Endothelial cell of umbilical vein (primary cell): ENCODE results near the gene SH3BP2. TPM values are rescaled to one million over a fixed set of nuclear protein-coding genes. Genes with fewer than 3 reads are reported as not detected.

Source experiments
- BruUV-seq: library from RNA; stranded (reverse); fragments of 400-500 nt; replicated peaks from 2 replicates; lab custom pipeline; 2021; lab: Mats Ljungman, UMichigan
- CTCF ChIA-PET: fragments of 300-600, 350-600 bp; sonication (Branson Sonifier 250); formaldehyde crosslinking; loops from one replicate; lab custom pipeline; 2021; ENCODE audit warnings: antibody characterized with exemption, inconsistent platforms; lab: Charles Lee
- POLR2A ChIA-PET: fragments of 300-600, 350-600 bp; sonication (Branson Sonifier 250); formaldehyde crosslinking; loops from one replicate; lab custom pipeline; 2021; ENCODE audit warnings: antibody characterized with exemption, inconsistent platforms; lab: Charles Lee
- DNase-seq: peaks from one replicate; pipeline ENCODE4 v3.0.0-alpha.2; 2011; ENCODE audit warnings: low read depth, low spot score
- FAIRE-seq: peaks from 2 replicates; lab custom pipeline; 2011; peaks lifted over from hg19 to GRCh38; lab: Jason Lieb, UNC
- H2AFZ ChIP-seq: 2 replicates; pipeline ENCODE4 v1.6.0; 2012; ENCODE audit warnings: low read depth, low read length, control low read depth, inconsistent platforms
- H3K27ac ChIP-seq: 2 replicates; pipeline ENCODE4 v1.5.1; 2011; ENCODE audit warnings: low read depth, mild to moderate bottlenecking, control low read depth, low read length, moderate library complexity; ENCODE audit not compliant: insufficient read depth
- H3K27me3 ChIP-seq, 2 experiments: 2 replicates each; pipeline versions ENCODE4 v1.6.0 to v1.6.1; 2011; ENCODE audit warnings: low read length in 2 of 2, mixed read lengths in 1 of 2; ENCODE audit not compliant: control insufficient read depth in 2 of 2, insufficient read depth in 2 of 2
- H3K36me3 ChIP-seq, 2 experiments: 2 replicates in 1 of 2; 3 replicates in 1 of 2; pipeline ENCODE4 v1.5.1; 2011; ENCODE audit warnings: low read length in 2 of 2, mild to moderate bottlenecking in 1 of 2, moderate library complexity in 1 of 2; ENCODE audit not compliant: control insufficient read depth in 2 of 2, insufficient read depth in 2 of 2; ENCODE audit errors: extremely low read depth in 1 of 2
- H3K4me1 ChIP-seq: 3 replicates; pipeline ENCODE4 v1.5.1; 2011; ENCODE audit warnings: mild to moderate bottlenecking, low read length; ENCODE audit not compliant: control insufficient read depth, insufficient read depth; ENCODE audit errors: extremely low read depth
- H3K4me2 ChIP-seq: 2 replicates; pipeline ENCODE4 v1.6.1; 2011; ENCODE audit warnings: low read length, control low read depth, mixed read lengths; ENCODE audit not compliant: insufficient read depth
- H3K4me3 ChIP-seq, 3 experiments: fragments of 200-600 bp in 1 of 3; sonication (generic), shearing (Covaris generic) in 1 of 3; replicated peaks in 1 of 3; 2 replicates each; pipeline ENCODE4 v1.5.1; 2011 to 2016; ENCODE audit warnings: control low read depth in 3 of 3, low read length in 3 of 3, mild to moderate bottlenecking in 2 of 3, inconsistent platforms in 1 of 3, low read depth in 1 of 3, moderate library complexity in 1 of 3; ENCODE audit not compliant: insufficient read depth in 1 of 3
- H3K79me2 ChIP-seq: 2 replicates; pipeline ENCODE4 v1.6.0; 2012; ENCODE audit warnings: low read length, inconsistent platforms; ENCODE audit not compliant: control insufficient read depth, insufficient read depth
- H3K9ac ChIP-seq: replicated peaks from 2 replicates; pipeline ENCODE3; 2011; ENCODE audit warnings: low read length, control low read depth; ENCODE audit not compliant: insufficient read depth; ENCODE audit errors: extremely low read depth
- H3K9me1 ChIP-seq: replicated peaks from 3 replicates; pipeline ENCODE4 v1.6.0; 2011; ENCODE audit warnings: mild to moderate bottlenecking, low read length; ENCODE audit not compliant: control insufficient read depth, insufficient read depth; ENCODE audit errors: extremely low read depth
- H3K9me3 ChIP-seq: replicated peaks from 2 replicates; pipeline ENCODE4 v1.5.1; 2012; ENCODE audit warnings: low read length, inconsistent platforms; ENCODE audit not compliant: control insufficient read depth, insufficient read depth
- H4K20me1 ChIP-seq: replicated peaks from 2 replicates; pipeline ENCODE3; 2011; ENCODE audit warnings: mild to moderate bottlenecking, low read length; ENCODE audit not compliant: control insufficient read depth, insufficient read depth; ENCODE audit errors: extremely low read depth
- CTCF ChIP-seq, 2 donors: IDR thresholded peaks; 1 replicate in 1 of 2; 2 replicates in 1 of 2; pipeline ENCODE4 v1.5.1; 2011; ENCODE audit warnings: low read length in 2 of 2, mild to moderate bottlenecking in 2 of 2, moderate library complexity in 2 of 2, control low read depth in 1 of 2, inconsistent platforms in 1 of 2, low read depth in 1 of 2; ENCODE audit not compliant: insufficient read depth in 1 of 2; ENCODE audit errors: extremely low read depth in 1 of 2
- EZH2 ChIP-seq: IDR thresholded peaks from 2 replicates; pipeline ENCODE4 v1.6.1; 2012; ENCODE audit warnings: borderline replicate concordance, low read depth, mild to moderate bottlenecking, moderate library complexity, low read length, inconsistent platforms; ENCODE audit not compliant: severe bottlenecking
- FOS ChIP-seq: IDR thresholded peaks from 2 replicates; pipeline ENCODE4 v1.6.1; 2011; ENCODE audit warnings: mild to moderate bottlenecking, low read length, moderate library complexity, borderline replicate concordance; ENCODE audit not compliant: insufficient read depth
- GATA2 ChIP-seq: IDR thresholded peaks from 2 replicates; pipeline ENCODE4 v1.7.0; 2011; ENCODE audit warnings: low read depth, mild to moderate bottlenecking, moderate library complexity, mixed read lengths, low read length; ENCODE audit not compliant: insufficient read length, insufficient read depth
- JUN ChIP-seq: IDR thresholded peaks from 2 replicates; pipeline ENCODE4 v1.6.1; 2011; ENCODE audit warnings: borderline replicate concordance, low read depth; ENCODE audit not compliant: insufficient read length, insufficient read depth
- MYC ChIP-seq: IDR thresholded peaks from one replicate; pipeline ENCODE4 v1.6.1; 2011; ENCODE audit warnings: mild to moderate bottlenecking, low read depth, low read length
- POLR2A ChIP-seq: IDR thresholded peaks from 2 replicates; pipeline ENCODE4 v1.6.1; 2012; ENCODE audit warnings: low read depth, mild to moderate bottlenecking, control low read depth, low read length
- POLR2AphosphoS5 ChIP-seq: IDR thresholded peaks from 2 replicates; pipeline ENCODE4 v1.6.1; 2012; ENCODE audit warnings: low read depth, mild to moderate bottlenecking, control low read depth, low read length, moderate library complexity; ENCODE audit not compliant: insufficient read depth
- dilution Hi-C: fragments of 300-500 bp; cut with MboI; formaldehyde crosslinking; loops from one replicate; pipeline ENCODE4 v1.15.0; 2019; ENCODE audit warnings: low sequenced_read_pairs; ENCODE audit not compliant: extremely low pct_ligation_motif_present
- intact Hi-C: fragments of 100-400 bp; cut with micrococcal nuclease; formaldehyde crosslinking; loops from one replicate; pipeline ENCODE4 v1.10.0; 2022
- polyA plus RNA-seq, 4 experiments: library from polyadenylated mRNA; depleted of rRNA in 3 of 4; stranded (reverse) in 3 of 4; unstranded in 1 of 4; fragments of >200 nt; gene quantifications; 2 replicates each; pipeline versions ENCODE4 v1.2.1 to v1.2.3, GENCODE V29; 2011 to 2012; ENCODE audit warnings: missing spikeins in 1 of 4
- total RNA-seq: library from RNA; stranded (reverse); gene quantifications from 2 replicates; pipeline ENCODE4 v1.2.3, GENCODE V29; 2021
- TF ChIP-seq, protein P1 (sequence below): IDR thresholded peaks from 2 replicates; pipeline ENCODE4 v1.6.1; 2011; ENCODE audit not compliant: insufficient read depth, insufficient read length

Gene SH3BP2
- total and polyA plus RNA-seq, 2 donors (not counting 3 experiments of a cell fraction or from before 2014, with no cell fraction given), result 69.2 to 73.9 TPM

- FAIRE-seq (no peak), DNase-seq (no peak)
- POLR2A ChIA-PET, result no interaction called here
- BruUV-seq, result no TSS peak
- Histone ChIP-seq H2AFZ (no peak overlapping the region), H3K9me1 (no peaks in the 10 kb centered on the region), H3K9ac (no peak overlapping the region), H3K4me2 (no peak overlapping the region), H4K20me1 (no peaks in the 10 kb centered on the region), H3K4me1 (peaks cover 5% of the 10 kb centered on the region), H3K4me3 (no peak overlapping the region), H3K36me3 (no peaks in the 10 kb centered on the region), H3K27ac (no peak overlapping the region), H3K27me3 (peaks cover 0 to 1% of the 10 kb centered on the region in 2 experiments), H3K79me2 (no peaks in the 10 kb centered on the region), H3K9me3 (no peaks in the 10 kb centered on the region)
- CTCF ChIA-PET, result no interaction called here
- dilution Hi-C loops, result no loop called here
- intact Hi-C loops, result no loop called here
- TF ChIP-seq POLR2A (no peak), CTCF (IDR thresholded peaks at IDR 0.05; ENCODE audit: extremely low read depth in 1 of 2, insufficient read depth in 1 of 2, low read depth in 1 of 2, low read length in 2 of 2) (no peak), POLR2AphosphoS5 (no peak), JUN (no peak), GATA2 (no peak), FOS (no peak), MYC (no peak), EZH2 (no peak)
- TF ChIP-seq, protein P1, sequence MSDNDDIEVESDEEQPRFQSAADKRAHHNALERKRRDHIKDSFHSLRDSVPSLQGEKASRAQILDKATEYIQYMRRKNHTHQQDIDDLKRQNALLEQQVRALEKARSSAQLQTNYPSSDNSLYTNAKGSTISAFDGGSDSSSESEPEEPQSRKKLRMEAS, result no peak
These were observed 25.7 kb upstream of the SH3BP2 start for GRCh38 chr4:2767046-2767704.
